GM18508 (cell line): ENCODE measurements around the gene DNAJB4.

ENCODE experiments used
- ATAC-seq: cut with Tn5 transposase; IDR thresholded peaks from one replicate; pipeline ENCODE4 v1.9.1; 2021; ENCODE audit warnings: moderate number of reproducible peaks; ENCODE audit not compliant: insufficient read depth, unreplicated experiment

Gene DNAJB4

DNA sequence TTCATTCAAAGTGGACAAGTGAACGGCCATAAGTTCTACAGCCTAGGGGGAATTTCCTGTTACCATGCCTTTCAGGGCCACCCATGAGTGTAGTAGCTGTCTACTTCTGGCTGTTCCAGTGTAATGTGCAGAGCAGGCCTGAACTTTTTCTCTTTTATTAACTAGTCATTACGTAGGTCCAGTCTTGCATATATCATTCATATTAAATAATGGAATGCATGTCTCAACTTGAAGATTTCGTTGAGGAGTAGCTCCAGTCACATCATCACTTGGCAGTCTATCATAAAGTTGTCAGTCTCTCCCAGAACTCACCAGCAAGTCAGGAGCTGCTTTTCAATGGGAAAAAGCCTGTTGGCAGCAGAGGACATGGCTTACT lies 29.0 kb downstream of the DNAJB4 start:
- ATAC-seq = no peak

DNA sequence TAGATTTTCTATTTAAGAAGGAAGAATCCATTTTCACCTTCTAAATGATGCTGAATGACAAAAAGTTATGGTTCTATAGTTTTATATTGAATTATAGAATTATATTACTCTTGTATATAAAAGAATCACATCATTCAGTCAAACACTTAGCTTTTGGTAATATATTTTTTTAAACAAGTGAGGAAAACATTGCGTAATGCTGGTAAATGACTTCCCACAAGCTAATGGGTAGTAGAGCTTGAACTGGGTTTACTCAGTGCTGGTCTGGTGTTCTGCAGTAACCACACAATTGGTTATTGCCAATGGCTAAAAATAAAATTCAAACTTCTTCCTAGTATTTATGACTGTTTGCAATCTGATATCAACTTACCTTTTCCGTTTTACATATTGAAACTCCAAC lies 30.4 kb downstream of the DNAJB4 start:
- no peak for ATAC-seq

GRCh38 chr1:78036450-78036849 lies 31.7 kb downstream of the DNAJB4 start:
- no peak for ATAC-seq

DNA sequence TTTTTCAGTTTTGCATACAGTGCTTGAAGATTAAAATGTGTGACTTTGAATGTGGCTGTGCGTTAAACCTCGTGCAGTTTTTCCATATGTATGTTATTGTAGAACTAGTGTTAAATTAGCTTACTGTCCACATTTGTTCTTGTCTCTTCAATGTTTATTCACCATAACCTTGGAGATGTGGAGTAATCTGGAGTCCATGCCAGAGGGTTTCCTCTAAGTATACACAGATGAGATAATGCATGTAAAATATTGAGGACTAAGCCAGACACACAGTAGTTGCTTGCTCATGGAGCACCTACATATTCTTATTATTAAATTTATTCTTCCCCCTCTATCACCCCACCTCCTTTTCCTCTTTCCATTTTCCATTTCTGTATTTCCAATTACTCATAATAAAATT lies 33.3 kb downstream of the DNAJB4 start:
- no peak for ATAC-seq

GRCh38 chr1:78038491-78038939 lies 33.8 kb downstream of the DNAJB4 start:
- ATAC-seq = no peak

GRCh38 chr1:78040484-78041089 lies 35.8 kb downstream of the DNAJB4 start:
- ATAC-seq = no peak

GRCh38 chr1:78043436-78043835 lies 38.7 kb downstream of the DNAJB4 start:
- ATAC-seq = no peak

- ATAC-seq = no peak
Observed at GRCh38 chr1:78044796-78045562, 40.2 kb downstream of the DNAJB4 start.

GRCh38 chr1:78045563-78045925 lies 40.8 kb downstream of the DNAJB4 start:
- no peak for ATAC-seq

GRCh38 chr1:78045926-78046778 lies 41.4 kb downstream of the DNAJB4 start, which contains the start of gene GIPC2:
TSS of gene GIPC2 (plus strand) at chr1:78045966. CDS start at chr1:78046095, 129 bp downstream.
- no peak for ATAC-seq

DNA sequence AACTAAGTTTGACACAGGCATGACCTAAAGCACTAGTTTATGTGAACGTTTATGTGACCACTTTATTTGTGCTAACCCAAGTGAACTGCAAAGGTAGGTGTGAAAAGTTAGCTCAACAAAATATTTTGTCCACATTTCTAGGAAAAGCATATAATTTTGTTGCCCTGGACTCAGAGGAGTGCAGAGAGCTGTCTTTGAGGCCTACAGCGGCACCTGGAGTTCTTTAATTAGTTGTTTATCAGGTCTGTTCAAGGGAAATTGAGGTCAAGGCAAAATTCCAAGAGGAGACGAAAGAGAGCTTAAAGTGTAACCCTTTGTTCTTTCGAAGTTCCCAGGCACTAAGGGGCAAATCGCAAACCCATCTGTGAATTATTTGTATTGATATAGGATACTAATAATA lies 42.4 kb downstream of the DNAJB4 start:
- ATAC-seq = no peak

DNA sequence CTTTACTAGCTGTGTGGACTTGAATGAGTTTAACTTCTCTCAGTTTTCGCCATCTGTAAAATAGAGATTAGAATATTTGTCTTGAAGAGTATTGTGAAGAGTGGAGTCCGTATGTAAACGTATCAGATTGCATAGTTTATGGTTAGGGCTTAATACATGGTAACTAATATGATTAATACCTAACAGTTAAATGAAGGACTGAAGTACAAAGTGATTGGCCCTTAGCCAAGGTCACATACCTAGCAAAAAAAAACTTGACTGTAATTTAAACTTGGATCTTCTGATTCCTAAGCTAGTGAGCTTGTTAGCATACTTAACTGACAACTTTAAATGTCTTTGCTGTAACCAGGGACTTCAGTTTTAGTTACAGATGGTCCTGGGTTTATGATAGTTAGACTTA lies 42.9 kb downstream of the DNAJB4 start:
- no peak for ATAC-seq

DNA sequence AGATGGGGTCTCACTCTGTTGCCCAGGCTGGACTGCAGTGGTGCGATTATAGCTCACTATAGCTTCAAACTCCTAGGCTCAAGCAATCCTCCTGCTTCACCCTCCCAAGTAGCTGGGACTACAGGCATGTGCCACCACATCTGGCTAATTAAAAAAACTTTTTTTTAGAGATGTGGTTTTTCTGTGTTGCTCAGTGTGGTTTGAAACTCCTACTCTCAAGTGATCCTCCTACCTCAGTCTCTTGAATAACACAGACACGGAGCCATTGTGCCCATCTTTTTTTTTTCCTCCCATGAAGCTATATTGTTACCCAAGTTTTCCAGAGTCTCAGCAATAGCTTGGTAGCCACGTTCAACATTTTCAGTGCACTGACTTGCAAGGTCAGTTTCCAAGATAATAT lies 43.7 kb downstream of the DNAJB4 start:
- ATAC-seq = no peak

DNA sequence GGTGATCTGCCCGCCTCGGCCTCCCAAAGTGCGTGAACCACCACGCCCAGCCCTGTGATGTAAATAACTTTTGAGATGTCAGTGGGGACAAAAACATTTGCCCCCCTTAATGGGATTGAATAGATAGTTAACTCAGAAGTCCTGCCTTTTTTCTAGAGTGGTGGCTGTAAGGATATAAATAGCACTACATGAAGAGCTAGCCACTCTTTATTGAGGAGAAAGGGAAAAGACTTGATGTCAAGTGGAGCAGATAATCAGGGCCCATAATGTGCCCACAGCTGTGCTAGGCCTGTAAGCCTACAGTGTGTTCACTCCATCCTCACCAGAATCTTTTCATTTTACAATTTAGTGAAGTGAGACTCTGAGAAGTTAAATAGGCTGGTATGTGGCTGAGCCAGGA lies 44.7 kb downstream of the DNAJB4 start:
- ATAC-seq = no peak

DNA sequence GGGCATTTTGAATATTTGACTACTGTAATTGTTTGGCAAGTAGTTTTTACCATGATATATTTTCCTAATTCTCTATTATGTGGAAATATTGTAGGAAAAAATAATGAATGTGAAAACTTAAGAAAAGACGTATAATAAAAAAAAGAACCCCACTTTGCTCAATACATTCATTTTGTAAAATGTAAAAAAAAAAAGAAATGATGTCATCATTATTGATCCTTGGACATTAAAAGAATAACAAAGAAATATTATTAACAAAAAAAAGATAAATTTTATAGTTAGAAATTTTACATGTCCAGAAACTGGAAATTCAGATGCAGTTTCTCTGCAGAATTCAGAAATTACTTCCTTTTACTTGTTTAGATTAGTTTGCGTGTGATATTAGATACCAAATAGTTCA lies 46.3 kb downstream of the DNAJB4 start:
- ATAC-seq = no peak

GRCh38 chr1:78052685-78053405 lies 48.1 kb downstream of the DNAJB4 start:
- no peak for ATAC-seq

GRCh38 chr1:78053498-78053897 lies 48.8 kb downstream of the DNAJB4 start:
- no peak for ATAC-seq

DNA sequence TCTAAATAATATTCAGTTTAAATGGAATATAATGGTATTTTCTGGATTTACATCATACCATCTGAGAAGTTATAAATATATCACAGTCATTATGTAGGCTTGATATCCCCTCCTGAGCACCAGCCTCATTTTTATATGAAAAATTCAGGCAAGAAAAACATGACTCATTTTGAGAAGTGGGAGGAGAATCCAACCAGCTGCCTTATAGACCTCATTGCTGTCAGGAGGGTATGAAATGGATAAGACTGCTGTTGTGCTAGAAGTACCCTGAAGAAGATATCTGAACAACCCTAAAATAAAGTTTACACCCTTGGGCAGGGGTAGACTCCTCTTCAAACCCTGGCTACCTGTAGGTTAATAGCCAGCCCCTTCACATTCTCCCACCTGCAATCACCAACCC lies 49.8 kb downstream of the DNAJB4 start:
- no peak for ATAC-seq

DNA sequence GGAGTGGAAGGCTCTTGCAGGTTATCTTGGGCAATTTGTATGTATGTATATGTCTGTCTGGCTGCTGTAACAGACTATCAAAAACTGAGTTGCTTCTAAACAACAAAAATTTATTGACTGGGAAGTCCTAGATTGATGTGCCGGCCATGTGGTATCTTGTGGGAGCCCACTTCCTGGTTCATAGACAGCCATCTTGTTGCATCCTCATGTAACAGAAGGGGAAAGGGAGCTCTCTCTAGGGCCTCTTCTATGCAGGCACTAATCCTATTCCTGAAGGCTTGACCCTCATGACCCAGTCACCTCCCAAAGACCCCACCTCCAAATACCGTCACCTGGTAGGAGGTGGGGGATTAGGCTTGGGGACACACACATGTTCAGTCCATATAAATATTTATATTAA lies 50.2 kb downstream of the DNAJB4 start:
- no peak for ATAC-seq

GRCh38 chr1:78055565-78056132 lies 50.9 kb downstream of the DNAJB4 start:
- no peak for ATAC-seq
